Loucy (cell line): Measurements from ENCODE around the gene SMIM44.

Experiments
- H2AFZ ChIP-seq: fragments of 200-600 bp; sonication (generic); 2 replicates; pipeline ENCODE4 v1.6.0; 2016; ENCODE audit warnings: antibody characterized with exemption, mild to moderate bottlenecking, low read length, moderate library complexity
- H3F3A ChIP-seq: fragments of 200-600 bp; 2 replicates; pipeline ENCODE4 v1.6.0; 2016; ENCODE audit warnings: antibody characterized with exemption, low read depth, mild to moderate bottlenecking
- H3K27me3 ChIP-seq: fragments of 200-600 bp; sonication (generic); 2 replicates; pipeline ENCODE4 v1.6.1; 2014; ENCODE audit warnings: low read length, mild to moderate bottlenecking; ENCODE audit not compliant: insufficient read depth, poor library complexity, severe bottlenecking
- H3K36me3 ChIP-seq: fragments of 200-600 bp; sonication (generic); 2 replicates; pipeline ENCODE4 v1.6.1; 2016; ENCODE audit warnings: low read length; ENCODE audit not compliant: insufficient read depth
- H3K4me1 ChIP-seq: fragments of 200-600 bp; sonication (generic); 2 replicates; pipeline ENCODE4 v1.5.1; 2014; ENCODE audit warnings: low read length, mild to moderate bottlenecking; ENCODE audit not compliant: insufficient read depth, poor library complexity, severe bottlenecking
- H3K4me2 ChIP-seq: fragments of 200-600 bp; sonication (generic); 2 replicates; pipeline ENCODE4 v1.6.0; 2014; ENCODE audit warnings: antibody characterized with exemption, low read length, low read depth, mild to moderate bottlenecking; ENCODE audit not compliant: poor library complexity, severe bottlenecking
- H3K4me3 ChIP-seq: fragments of 200-600 bp; sonication (generic); 2 replicates; pipeline ENCODE4 v1.5.1; 2014; ENCODE audit warnings: low read length, mild to moderate bottlenecking, mixed read lengths; ENCODE audit not compliant: poor library complexity, severe bottlenecking
- H3K79me2 ChIP-seq: fragments of 200-600 bp; sonication (generic); 2 replicates; pipeline ENCODE4 v1.6.1; 2014; ENCODE audit warnings: low read length; ENCODE audit not compliant: insufficient read depth
- H3K9ac ChIP-seq: fragments of 200-600 bp; sonication (generic); 2 replicates; pipeline ENCODE4 v1.6.0; 2014; ENCODE audit warnings: mild to moderate bottlenecking, low read depth, low read length, moderate library complexity; ENCODE audit not compliant: poor library complexity, severe bottlenecking
- H3K9me2 ChIP-seq: fragments of 200-600 bp; sonication (generic); replicated peaks from 2 replicates; pipeline ENCODE4 v1.6.1; 2016; ENCODE audit warnings: low read depth, low read length, mixed read lengths
- H3K9me3 ChIP-seq: fragments of 200-600 bp; sonication (generic); 2 replicates; pipeline ENCODE4 v1.6.1; 2014; ENCODE audit warnings: mild to moderate bottlenecking, antibody characterized with exemption, low read length, low read depth; ENCODE audit not compliant: insufficient read depth
- H4K20me1 ChIP-seq: fragments of 200-600 bp; sonication (generic); 2 replicates; pipeline ENCODE4 v1.6.0; 2014; ENCODE audit warnings: antibody characterized with exemption, low read length, mild to moderate bottlenecking; ENCODE audit not compliant: insufficient read depth, poor library complexity, severe bottlenecking
- EZH2phosphoT487 ChIP-seq: fragments of 200-600 bp; IDR thresholded peaks from 2 replicates; pipeline ENCODE4 v1.6.1; 2018; ENCODE audit warnings: antibody characterized with exemption, mild to moderate bottlenecking, moderate library complexity, borderline replicate concordance
- TF ChIP-seq, protein P1 (sequence below): fragments of 200-600 bp; sonication (generic); conservative IDR thresholded peaks from 2 replicates; pipeline ENCODE4 v1.5.1; 2014; ENCODE audit warnings: mild to moderate bottlenecking, antibody characterized with exemption, low read length

Gene SMIM44

DNA sequence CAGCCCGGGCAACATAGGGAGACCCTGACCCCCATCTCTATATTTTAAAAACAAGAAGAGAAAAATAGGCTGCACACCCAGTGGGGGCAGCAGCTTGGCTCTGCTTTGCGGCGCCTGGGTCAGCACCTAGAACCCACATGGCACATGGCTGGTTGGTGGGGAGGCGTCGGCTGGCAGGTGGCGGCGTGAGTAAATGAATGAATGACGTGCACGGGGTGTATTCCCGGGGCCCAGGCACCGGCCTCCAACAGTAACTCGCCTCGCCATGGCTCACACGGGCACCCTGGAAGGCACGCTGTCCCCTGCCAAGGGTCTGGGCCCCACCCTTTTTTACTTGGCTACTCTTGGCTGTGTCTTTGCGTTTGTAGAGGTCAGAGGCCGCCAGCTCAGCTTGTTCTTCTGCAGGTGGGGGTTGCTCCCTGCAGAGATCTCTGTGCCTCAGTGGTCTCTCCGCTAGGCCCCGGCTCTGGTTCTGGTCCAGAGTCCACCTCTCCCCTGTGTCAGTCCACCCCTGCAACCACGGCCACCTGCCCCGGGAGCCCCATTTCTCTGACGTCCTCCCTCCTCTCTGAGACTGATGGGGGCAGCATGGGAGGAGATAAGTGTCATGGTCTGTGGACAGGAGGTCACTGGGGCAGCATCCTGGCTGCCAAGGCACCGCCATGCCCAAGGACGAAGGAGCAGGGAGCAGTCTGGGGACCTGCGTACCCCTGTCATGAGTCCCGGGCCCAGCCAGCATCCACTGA lies 28.4 kb upstream of the SMIM44 start:
- no peak overlapping the region for H3K4me2 ChIP-seq
- H3K4me3 ChIP-seq = no peak overlapping the region
- no peaks in the 10 kb centered on the region for H3K9me3 ChIP-seq
- no peaks in the 10 kb centered on the region for H3K27me3 ChIP-seq
- peaks cover 33% of the 10 kb centered on the region for H3K4me1 ChIP-seq
- no peak overlapping the region for H2AFZ ChIP-seq
- no peak overlapping the region for H3K9ac ChIP-seq
- H3K9me2 ChIP-seq = no peaks in the 10 kb centered on the region
- H3K36me3 ChIP-seq = peaks cover 5% of the 10 kb centered on the region; the same call in 1 of the 2 replicates
- no peaks in the 10 kb centered on the region for H3F3A ChIP-seq
- H4K20me1 ChIP-seq = peaks cover 88% of the 10 kb centered on the region
- peaks cover 100% of the 10 kb centered on the region for H3K79me2 ChIP-seq
- TF ChIP-seq, protein P1, sequence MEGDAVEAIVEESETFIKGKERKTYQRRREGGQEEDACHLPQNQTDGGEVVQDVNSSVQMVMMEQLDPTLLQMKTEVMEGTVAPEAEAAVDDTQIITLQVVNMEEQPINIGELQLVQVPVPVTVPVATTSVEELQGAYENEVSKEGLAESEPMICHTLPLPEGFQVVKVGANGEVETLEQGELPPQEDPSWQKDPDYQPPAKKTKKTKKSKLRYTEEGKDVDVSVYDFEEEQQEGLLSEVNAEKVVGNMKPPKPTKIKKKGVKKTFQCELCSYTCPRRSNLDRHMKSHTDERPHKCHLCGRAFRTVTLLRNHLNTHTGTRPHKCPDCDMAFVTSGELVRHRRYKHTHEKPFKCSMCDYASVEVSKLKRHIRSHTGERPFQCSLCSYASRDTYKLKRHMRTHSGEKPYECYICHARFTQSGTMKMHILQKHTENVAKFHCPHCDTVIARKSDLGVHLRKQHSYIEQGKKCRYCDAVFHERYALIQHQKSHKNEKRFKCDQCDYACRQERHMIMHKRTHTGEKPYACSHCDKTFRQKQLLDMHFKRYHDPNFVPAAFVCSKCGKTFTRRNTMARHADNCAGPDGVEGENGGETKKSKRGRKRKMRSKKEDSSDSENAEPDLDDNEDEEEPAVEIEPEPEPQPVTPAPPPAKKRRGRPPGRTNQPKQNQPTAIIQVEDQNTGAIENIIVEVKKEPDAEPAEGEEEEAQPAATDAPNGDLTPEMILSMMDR = no peak
- no peak for TF ChIP-seq EZH2phosphoT487

DNA sequence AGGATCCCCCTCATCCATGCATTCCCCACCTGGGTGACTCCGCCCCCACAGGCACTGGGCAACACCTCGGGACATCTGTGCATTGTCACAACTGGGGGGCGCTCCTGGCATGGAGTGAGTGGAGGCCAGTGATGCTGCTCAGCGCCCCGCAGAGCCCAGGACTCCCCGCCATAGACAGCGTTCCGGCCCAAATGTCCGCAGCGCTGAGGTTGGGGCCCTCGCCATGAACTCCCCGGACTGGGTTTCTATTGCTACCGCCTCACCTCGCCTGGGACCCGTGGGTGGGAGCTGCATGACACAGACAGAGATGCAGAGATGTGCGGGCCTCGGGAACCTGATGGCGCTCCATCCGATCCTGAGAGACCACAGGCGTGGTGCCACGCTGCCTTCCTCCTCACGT lies 27.5 kb upstream of the SMIM44 start:
- Histone ChIP-seq H3K4me3 (no peak overlapping the region), H4K20me1 (peaks cover 83% of the 10 kb centered on the region), H3K9me3 (no peaks in the 10 kb centered on the region), H3K79me2 (peaks cover 96% of the 10 kb centered on the region), H3K9ac (no peak overlapping the region), H3F3A (no peaks in the 10 kb centered on the region), H3K4me2 (peak overlapping the region; percentile 100), H3K27me3 (no peaks in the 10 kb centered on the region), H3K9me2 (no peaks in the 10 kb centered on the region), H2AFZ (no peak overlapping the region), H3K4me1 (peaks cover 33% of the 10 kb centered on the region), H3K36me3 (peaks cover 5% of the 10 kb centered on the region; the same call in 1 of the 2 replicates)
- TF ChIP-seq, protein P1 = no peak
- TF ChIP-seq EZH2phosphoT487 = no peak

DNA sequence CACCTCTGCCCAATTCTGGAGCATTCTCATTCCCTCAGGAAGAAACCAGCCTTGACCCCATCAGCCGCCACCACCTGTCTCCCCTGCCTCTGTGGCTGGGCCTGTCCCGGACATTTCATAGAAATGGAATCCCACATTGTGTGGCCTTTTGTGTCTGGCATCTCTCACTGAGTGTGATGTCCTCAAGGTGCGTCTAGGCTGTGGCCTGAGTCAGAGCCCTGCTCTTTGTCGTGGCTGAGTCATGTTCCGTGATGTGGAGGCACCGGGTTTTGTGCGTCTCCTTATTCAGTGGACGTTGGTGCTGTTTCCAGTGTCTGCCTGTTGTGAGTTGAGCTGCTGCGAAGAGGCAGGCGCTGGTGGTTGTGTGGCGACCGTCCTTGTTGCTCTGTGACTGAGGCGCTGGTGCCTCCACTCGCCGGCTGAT lies 26.3 kb upstream of the SMIM44 start:
- Histone ChIP-seq H3K9me2 (no peaks in the 10 kb centered on the region), H3K4me1 (peaks cover 44% of the 10 kb centered on the region), H3K36me3 (no peaks in the 10 kb centered on the region), H3K4me3 (peak overlapping the region; percentile 99), H3F3A (no peaks in the 10 kb centered on the region), H2AFZ (no peak overlapping the region), H4K20me1 (peaks cover 79% of the 10 kb centered on the region), H3K27me3 (no peaks in the 10 kb centered on the region), H3K79me2 (peaks cover 85% of the 10 kb centered on the region), H3K9me3 (no peaks in the 10 kb centered on the region), H3K4me2 (peak overlapping the region; percentile 100), H3K9ac (peak overlapping the region; percentile 41)
- TF ChIP-seq, protein P1 = no peak
- no peak for TF ChIP-seq EZH2phosphoT487
